Astrocyte (in vitro differentiated cells and primary cell): Measurements from ENCODE around the gene TAF8.
"Not testable (repeated sequence)": the region's sequence is repeated elsewhere in the genome, so short reads cannot be mapped to it uniquely, and the experiment has no call there.

Experiments
- EZH2 ChIP-seq: IDR thresholded peaks from 2 replicates; pipeline ENCODE4 v1.6.1; 2012; ENCODE audit warnings: mild to moderate bottlenecking, low read length, inconsistent platforms; ENCODE audit not compliant: insufficient read depth
- TF ChIP-seq, protein P1 (sequence below): IDR thresholded peaks from 2 replicates; pipeline ENCODE4 v1.5.1; 2011; ENCODE audit warnings: low read depth, mild to moderate bottlenecking, inconsistent platforms, low read length, moderate library complexity; ENCODE audit not compliant: insufficient read depth

DNA sequence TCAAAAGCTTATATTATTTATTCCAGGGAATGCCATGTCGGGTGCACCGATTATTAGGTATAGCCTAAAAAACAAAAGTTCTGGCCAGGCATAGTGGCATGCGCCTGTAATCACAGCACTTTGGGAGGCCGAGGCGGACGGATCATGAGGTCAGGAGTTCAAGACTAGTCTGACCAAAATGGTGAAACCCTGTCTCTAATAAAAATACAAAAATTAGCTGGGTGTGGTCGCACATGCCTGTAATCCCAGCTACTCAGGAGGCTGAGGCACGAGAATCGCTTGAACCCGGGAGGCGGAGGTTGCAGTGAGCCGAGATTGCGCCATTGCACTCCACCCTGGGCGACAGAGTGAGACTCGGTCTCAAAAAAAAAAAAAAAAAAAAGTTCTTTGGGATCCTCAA lies 12.7 kb upstream of the TAF8 start:
- TF ChIP-seq, protein P1, sequence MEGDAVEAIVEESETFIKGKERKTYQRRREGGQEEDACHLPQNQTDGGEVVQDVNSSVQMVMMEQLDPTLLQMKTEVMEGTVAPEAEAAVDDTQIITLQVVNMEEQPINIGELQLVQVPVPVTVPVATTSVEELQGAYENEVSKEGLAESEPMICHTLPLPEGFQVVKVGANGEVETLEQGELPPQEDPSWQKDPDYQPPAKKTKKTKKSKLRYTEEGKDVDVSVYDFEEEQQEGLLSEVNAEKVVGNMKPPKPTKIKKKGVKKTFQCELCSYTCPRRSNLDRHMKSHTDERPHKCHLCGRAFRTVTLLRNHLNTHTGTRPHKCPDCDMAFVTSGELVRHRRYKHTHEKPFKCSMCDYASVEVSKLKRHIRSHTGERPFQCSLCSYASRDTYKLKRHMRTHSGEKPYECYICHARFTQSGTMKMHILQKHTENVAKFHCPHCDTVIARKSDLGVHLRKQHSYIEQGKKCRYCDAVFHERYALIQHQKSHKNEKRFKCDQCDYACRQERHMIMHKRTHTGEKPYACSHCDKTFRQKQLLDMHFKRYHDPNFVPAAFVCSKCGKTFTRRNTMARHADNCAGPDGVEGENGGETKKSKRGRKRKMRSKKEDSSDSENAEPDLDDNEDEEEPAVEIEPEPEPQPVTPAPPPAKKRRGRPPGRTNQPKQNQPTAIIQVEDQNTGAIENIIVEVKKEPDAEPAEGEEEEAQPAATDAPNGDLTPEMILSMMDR: not testable (repeated sequence)
- not testable (repeated sequence) for TF ChIP-seq EZH2
